HepG2 (cell line): ENCODE data around the gene LENEP. TPM values are rescaled to one million over a fixed set of nuclear protein-coding genes. Genes with fewer than 3 reads are reported as not detected.

Experiments used
- DMAP1 ChIP-seq: IDR thresholded peaks from 2 replicates; pipeline ENCODE4 v1.6.1; 2016
- GRHL1 ChIP-seq: sonication (generic); formaldehyde crosslinking; conservative IDR thresholded peaks from 2 replicates; pipeline ENCODE4 v1.8.0; 2022; ENCODE audit warnings: missing genetic modification reagents
- KMT2A ChIP-seq: sonication (generic); formaldehyde crosslinking; IDR thresholded peaks from 2 replicates; pipeline ENCODE4 v1.4.0; 2020; ENCODE audit warnings: missing genetic modification reagents
- MAZ ChIP-seq, 2 experiments: sonication (generic) in 1 of 2; formaldehyde crosslinking in 1 of 2; IDR thresholded peaks; 2 replicates each; pipeline versions ENCODE4 v1.5.0 to v1.6.1; 2012 to 2020; ENCODE audit warnings: low read depth in 2 of 2, mild to moderate bottlenecking in 2 of 2, borderline replicate concordance in 1 of 2, improper control_type of control experiment in 1 of 2, low read length in 1 of 2, missing genetic modification reagents in 1 of 2, moderate library complexity in 1 of 2
- PAXIP1 ChIP-seq: sonication (generic); formaldehyde crosslinking; conservative IDR thresholded peaks from 2 replicates; pipeline ENCODE4 v1.4.0; 2020; ENCODE audit warnings: mild to moderate bottlenecking, missing genetic modification reagents, moderate library complexity
- PHF20 ChIP-seq: sonication (generic); formaldehyde crosslinking; IDR thresholded peaks from 2 replicates; pipeline ENCODE4 v1.5.0; 2020; ENCODE audit warnings: mild to moderate bottlenecking, missing genetic modification reagents
- REPIN1 ChIP-seq: sonication (generic); formaldehyde crosslinking; IDR thresholded peaks from 2 replicates; pipeline ENCODE4 v1.8.0; 2022; ENCODE audit warnings: missing genetic modification reagents, low read depth, mild to moderate bottlenecking, borderline replicate concordance
- RFXAP ChIP-seq: sonication (generic); formaldehyde crosslinking; IDR thresholded peaks from 2 replicates; pipeline ENCODE4 v1.4.0; 2020; ENCODE audit warnings: missing genetic modification reagents, borderline replicate concordance
- RXRA ChIP-seq: sonication (generic); formaldehyde crosslinking; IDR thresholded peaks from 2 replicates; pipeline ENCODE4 v1.5.1; 2020; ENCODE audit warnings: missing genetic modification reagents
- TAF15 ChIP-seq: fragments of 200-400 bp; formaldehyde crosslinking; IDR thresholded peaks from one replicate; pipeline ENCODE4 v1.6.1; 2018; ENCODE audit warnings: mild to moderate bottlenecking, low read depth, low read length; ENCODE audit not compliant: poor library complexity, severe bottlenecking
- TBX2 ChIP-seq: sonication (generic); formaldehyde crosslinking; IDR thresholded peaks from 2 replicates; pipeline ENCODE4 v1.5.0; 2020; ENCODE audit warnings: missing genetic modification reagents, mild to moderate bottlenecking, borderline replicate concordance
- TCF12 ChIP-seq, 2 experiments: fragments of 450-650 bp in 1 of 2; sonication (generic) in 1 of 2; formaldehyde crosslinking in 1 of 2; IDR thresholded peaks; 2 replicates each; pipeline versions ENCODE4 v1.6.1 to v1.8.0; 2017 to 2022; ENCODE audit warnings: antibody characterized with exemption in 1 of 2, mild to moderate bottlenecking in 1 of 2, missing genetic modification reagents in 1 of 2, moderate library complexity in 1 of 2
- ZBTB38 ChIP-seq: sonication (generic); formaldehyde crosslinking; IDR thresholded peaks from 2 replicates; pipeline ENCODE4 v1.5.1; 2020; ENCODE audit warnings: mild to moderate bottlenecking, missing genetic modification reagents
- ZFP36 ChIP-seq: fragments of 150-350 bp; IDR thresholded peaks from 2 replicates; pipeline ENCODE4 v1.6.1; 2018; ENCODE audit warnings: borderline replicate concordance, low read length, low read depth; ENCODE audit not compliant: partially characterized antibody
- ZNF17 ChIP-seq: sonication (generic); formaldehyde crosslinking; IDR thresholded peaks from 2 replicates; pipeline ENCODE4 v1.5.0; 2020; ENCODE audit warnings: mild to moderate bottlenecking, missing genetic modification reagents
- ZNF225 ChIP-seq: sonication (generic); formaldehyde crosslinking; IDR thresholded peaks from 2 replicates; pipeline ENCODE4 v1.4.0; 2020; ENCODE audit warnings: mild to moderate bottlenecking, missing genetic modification reagents
- ZNF280D ChIP-seq: sonication (generic); formaldehyde crosslinking; IDR thresholded peaks from 2 replicates; pipeline ENCODE4 v1.5.1; 2020; ENCODE audit warnings: mild to moderate bottlenecking, missing genetic modification reagents
- ZNF296 ChIP-seq: sonication (generic); formaldehyde crosslinking; conservative IDR thresholded peaks from 2 replicates; pipeline ENCODE4 v1.5.0; 2020; ENCODE audit warnings: mild to moderate bottlenecking, missing genetic modification reagents
- ZNF501 ChIP-seq: sonication (generic); formaldehyde crosslinking; IDR thresholded peaks from 2 replicates; pipeline ENCODE4 v1.5.1; 2020; ENCODE audit warnings: mild to moderate bottlenecking, moderate library complexity, missing genetic modification reagents
- ZNF737 ChIP-seq: sonication (generic); formaldehyde crosslinking; IDR thresholded peaks from 2 replicates; pipeline ENCODE4 v1.5.0; 2020; ENCODE audit warnings: missing genetic modification reagents, mild to moderate bottlenecking, borderline replicate concordance
- polyA plus RNA-seq, 8 experiments: library from polyadenylated mRNA; depleted of rRNA in 3 of 8; stranded (reverse) in 7 of 8; unstranded in 1 of 8; fragments of >200 nt; fragmentation: Illumina TruSeq in 4 of 8; extraction: Trizol in 4 of 8; gene quantifications; 2 replicates each; pipeline versions ENCODE4 v1.2.1 to v1.2.3, GENCODE V29; 2011 to 2016; ENCODE audit warnings: low read depth in 4 of 8, missing spikeins in 1 of 8, mixed read lengths in 1 of 8; ENCODE audit not compliant: insufficient read depth in 1 of 8
- total RNA-seq, 5 experiments: library from RNA; depleted of rRNA; stranded (reverse); fragments of >200 nt; fragmentation: Illumina TruSeq; extraction: Trizol; gene quantifications; 2 replicates each; pipeline ENCODE4 v1.2.3, GENCODE V29; 2016; ENCODE audit warnings: low read depth in 1 of 5

LENEP gene
- total and polyA plus RNA-seq, 2 of the 13 experiments (the other 11 are each of a cell fraction or from before 2014, with no cell fraction given) = 0.29 TPM; not detected in 1

GRCh38 chr1:154982897-154983648, 10.3 kb upstream of the LENEP start, which contains the start of gene FLAD1 (continued):
- peak; percentile 29; the same call in 1 of the 2 replicates for TF ChIP-seq REPIN1 (CRISPR knock-in tag)
- no peak for TF ChIP-seq ZFP36
- no peak for TF ChIP-seq ZNF17 (CRISPR knock-in tag)
- peak; percentile 39; the same call in 1 of the 2 replicates for TF ChIP-seq TBX2 (CRISPR knock-in tag)
- TF ChIP-seq ZBTB38 (CRISPR knock-in tag) = no peak
- TF ChIP-seq ZNF737 = no peak
- TF ChIP-seq GRHL1 (CRISPR knock-in tag) = no peak
- no peak for TF ChIP-seq RFXAP (CRISPR knock-in tag)
- peak; percentile 77; the same call in 1 of the 2 replicates for TF ChIP-seq DMAP1
- TF ChIP-seq ZNF280D (CRISPR knock-in tag) = no peak
- TF ChIP-seq KMT2A (CRISPR knock-in tag) = peak; percentile 74; the same call in 1 of the 2 replicates
- TF ChIP-seq PAXIP1 (CRISPR knock-in tag) = no peak; the same call in 1 of the 2 replicates
- TF ChIP-seq PHF20 (CRISPR knock-in tag) = peak; percentile 89
- TF ChIP-seq RXRA (CRISPR knock-in tag) = no peak
- no peak for TF ChIP-seq ZNF296 (CRISPR knock-in tag)
- TF ChIP-seq TCF12 (IDR thresholded peaks at IDR 0.05) = no peak
- TF ChIP-seq TCF12 (CRISPR knock-in tag; IDR thresholded peaks at IDR 0.05) = no peak
- TF ChIP-seq MAZ (IDR thresholded peaks at IDR 0.05; ENCODE audit: borderline replicate concordance, low read depth, low read length) = no peak
- TF ChIP-seq MAZ (CRISPR knock-in tag; IDR thresholded peaks at IDR 0.05; ENCODE audit: low read depth) = no peak
- TF ChIP-seq ZNF225 (CRISPR knock-in tag) = no peak
- TF ChIP-seq TAF15 = no peak
- TF ChIP-seq ZNF501 (CRISPR knock-in tag) = peak; percentile 92
